ENCODE measurements around the gene DPH7.
"Not testable (repeated sequence)": the region's sequence is repeated elsewhere in the genome, so short reads cannot be mapped to it uniquely, and the experiment has no call there.

Gene DPH7

GRCh38 chr9:137551264-137552021, 27.3 kb downstream of the DPH7 start, which contains the start of gene MRPL41:
MRPL41 (plus strand) TSS chr9:137551879; CDS start chr9:137552082, 203 bp downstream.
- FAIRE-seq = peak; percentile 82
- peak; percentile 85 for DNase-seq (ENCODE audit: insufficient read length, low spot score)

- not testable (repeated sequence) for DNase-seq (ENCODE audit: insufficient read length, low spot score); FAIRE-seq
Measured at GRCh38 chr9:137550958-137551263, 27.8 kb downstream of the DPH7 start.

GRCh38 chr9:137550231-137550621, 28.5 kb downstream of the DPH7 start, which contains the start of gene PNPLA7:
PNPLA7 (minus strand) TSS chr9:137550402; CDS start chr9:137550197, 205 bp downstream.
- peak; percentile 68 for DNase-seq (ENCODE audit: insufficient read length, low spot score)
- no peak for FAIRE-seq

- DNase-seq (ENCODE audit: insufficient read length, low spot score) (no peak), FAIRE-seq (no peak)
Measured at GRCh38 chr9:137547687-137548543, 30.8 kb downstream of the DPH7 start.

GRCh38 chr9:137545123-137545522, 33.6 kb downstream of the DPH7 start:
- DNase-seq (ENCODE audit: insufficient read length, low spot score) = no peak
- FAIRE-seq = no peak

DNA sequence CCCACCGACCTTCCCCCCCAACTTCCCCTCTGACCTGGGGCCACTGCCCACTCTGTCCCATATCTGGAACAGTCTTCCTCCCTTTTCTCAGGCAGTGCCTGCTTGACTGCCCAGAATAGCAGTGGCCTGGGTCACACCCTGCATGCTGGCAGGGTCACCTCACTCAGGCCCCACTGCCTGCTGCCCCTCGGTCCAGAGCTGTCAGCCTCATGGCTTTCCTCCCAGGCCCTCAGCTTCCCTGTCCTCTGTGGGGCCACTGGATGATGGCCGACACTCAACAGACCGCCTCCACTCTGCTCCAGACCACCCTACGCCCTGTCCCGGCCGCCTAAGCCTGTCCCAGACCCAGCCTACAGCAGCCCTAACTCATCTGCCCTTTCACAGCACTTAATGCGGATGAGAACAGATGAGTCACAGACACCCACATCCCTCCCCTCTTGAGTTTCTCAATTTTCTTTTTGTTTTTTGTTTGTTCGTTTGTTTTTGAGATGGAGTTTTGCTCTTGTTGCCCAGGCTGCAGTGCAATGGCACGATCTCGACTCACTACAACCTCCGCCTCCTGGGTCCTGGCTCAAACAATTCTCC, 34.5 kb downstream of the DPH7 start:
- FAIRE-seq (no peak), DNase-seq (ENCODE audit: insufficient read length, low spot score) (no peak)

- DNase-seq (ENCODE audit: insufficient read length, low spot score) (no peak), FAIRE-seq (no peak)
Measured at GRCh38 chr9:137543237-137543963, 35.3 kb downstream of the DPH7 start.

DNA sequence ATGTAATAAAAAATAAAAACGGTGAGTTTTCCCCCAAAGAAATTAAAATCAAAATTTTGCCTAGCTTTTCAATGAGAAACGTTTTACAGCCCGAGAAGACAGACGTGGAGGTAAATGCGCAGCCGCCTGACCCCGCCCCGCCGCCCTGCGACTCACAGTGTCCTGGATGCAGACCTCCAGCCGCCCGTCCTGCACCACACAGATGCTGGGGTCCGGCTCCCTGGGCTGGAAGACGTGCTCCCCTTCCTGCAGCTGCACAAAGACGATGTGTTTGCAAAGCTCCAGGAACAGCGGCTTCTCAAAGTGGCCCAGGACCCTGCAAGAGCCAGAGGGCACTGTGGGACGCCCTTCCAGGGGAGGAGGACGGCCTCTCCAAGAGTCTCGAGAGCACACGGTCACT, 36.2 kb downstream of the DPH7 start:
- no peak for FAIRE-seq
- DNase-seq (ENCODE audit: insufficient read length, low spot score) = no peak

DNA sequence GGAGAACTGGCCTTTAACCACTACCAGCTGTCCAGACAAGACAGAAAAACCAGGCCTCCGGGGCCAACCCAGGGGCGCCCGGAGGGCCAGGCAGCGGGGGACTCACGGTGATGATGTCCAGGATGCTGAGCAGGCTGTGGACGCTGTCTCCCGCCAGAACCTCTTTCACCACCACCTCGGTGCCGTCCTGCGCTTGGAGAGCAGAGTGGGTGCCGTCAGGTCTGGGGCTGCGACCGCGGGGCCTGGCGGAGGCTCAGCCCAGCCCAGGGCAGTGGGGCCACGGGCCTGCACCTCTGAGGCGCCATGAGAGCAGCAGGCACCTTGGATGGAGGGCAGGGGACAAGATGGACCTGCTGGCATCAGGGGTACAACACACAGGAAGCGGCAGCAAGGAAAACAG, 38.2 kb downstream of the DPH7 start:
- no peak for FAIRE-seq
- no peak for DNase-seq (ENCODE audit: insufficient read length, low spot score)

DNA sequence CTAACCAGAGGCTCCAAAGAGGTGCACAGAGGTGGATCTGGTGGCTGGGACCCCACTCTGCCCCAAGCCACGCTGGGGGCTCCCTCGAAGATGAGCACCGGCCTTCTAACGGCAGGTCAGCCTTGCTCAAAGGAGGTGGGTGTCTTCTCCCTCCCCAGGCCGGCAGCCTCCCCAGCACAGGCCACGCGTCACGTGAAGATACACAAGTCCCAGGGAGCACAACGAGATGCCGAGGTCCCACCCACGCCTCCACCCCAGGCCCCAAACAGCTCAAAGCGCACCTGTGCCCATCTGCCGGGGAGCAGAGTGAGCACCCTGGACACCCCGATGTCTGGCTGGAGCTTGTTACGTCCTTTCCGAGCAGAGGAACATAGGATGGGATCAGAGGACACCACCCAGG, 40.7 kb downstream of the DPH7 start:
- FAIRE-seq = no peak
- no peak for DNase-seq (ENCODE audit: insufficient read length, low spot score)

DNA sequence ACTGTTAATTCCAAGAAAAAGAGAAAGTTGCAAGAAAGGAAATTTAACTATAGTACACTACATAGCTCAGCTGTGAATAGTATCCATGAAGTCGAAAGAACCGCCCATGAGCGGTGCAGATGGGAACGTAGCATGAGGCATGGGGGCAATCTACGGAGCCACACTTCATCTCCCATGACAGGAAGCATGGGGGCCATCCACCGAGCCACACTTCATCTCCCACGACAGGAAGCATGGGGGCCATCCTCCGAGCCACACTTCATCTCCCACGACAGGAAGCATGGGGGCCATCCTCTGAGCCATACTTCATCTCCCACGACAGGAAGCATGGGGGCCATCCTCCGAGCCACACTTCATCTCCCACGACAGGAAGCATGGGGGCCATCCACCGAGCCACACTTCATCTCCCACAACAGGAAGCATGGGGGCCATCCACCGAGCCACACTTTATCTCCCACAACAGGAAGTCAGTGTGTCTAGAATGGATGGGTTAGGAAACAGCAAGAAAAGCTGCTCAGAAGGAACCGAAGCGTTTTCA, 42.1 kb downstream of the DPH7 start:
- FAIRE-seq; DNase-seq (ENCODE audit: insufficient read length, low spot score): not testable (repeated sequence)

DNA sequence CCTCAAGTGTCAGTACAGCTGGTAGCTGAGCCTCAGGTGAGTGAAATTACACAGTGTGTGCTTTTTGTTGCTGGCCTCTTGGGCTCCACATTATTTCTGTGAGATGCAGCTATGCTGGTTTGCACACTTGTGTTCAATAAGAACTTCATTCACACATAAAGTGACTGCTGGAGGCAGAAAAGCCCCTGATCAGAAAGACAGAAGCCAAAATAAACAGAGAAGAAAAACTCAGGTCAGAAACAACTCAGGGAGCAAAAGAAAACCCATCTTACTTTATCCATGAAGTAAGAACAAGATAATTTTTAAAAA, 43.7 kb downstream of the DPH7 start:
- no peak for DNase-seq (ENCODE audit: insufficient read length, low spot score)
- FAIRE-seq = no peak

- DNase-seq (ENCODE audit: insufficient read length, low spot score) = peak; percentile 63
- no peak for FAIRE-seq
Measured at GRCh38 chr9:137534256-137535119, 44.2 kb downstream of the DPH7 start.

DNA sequence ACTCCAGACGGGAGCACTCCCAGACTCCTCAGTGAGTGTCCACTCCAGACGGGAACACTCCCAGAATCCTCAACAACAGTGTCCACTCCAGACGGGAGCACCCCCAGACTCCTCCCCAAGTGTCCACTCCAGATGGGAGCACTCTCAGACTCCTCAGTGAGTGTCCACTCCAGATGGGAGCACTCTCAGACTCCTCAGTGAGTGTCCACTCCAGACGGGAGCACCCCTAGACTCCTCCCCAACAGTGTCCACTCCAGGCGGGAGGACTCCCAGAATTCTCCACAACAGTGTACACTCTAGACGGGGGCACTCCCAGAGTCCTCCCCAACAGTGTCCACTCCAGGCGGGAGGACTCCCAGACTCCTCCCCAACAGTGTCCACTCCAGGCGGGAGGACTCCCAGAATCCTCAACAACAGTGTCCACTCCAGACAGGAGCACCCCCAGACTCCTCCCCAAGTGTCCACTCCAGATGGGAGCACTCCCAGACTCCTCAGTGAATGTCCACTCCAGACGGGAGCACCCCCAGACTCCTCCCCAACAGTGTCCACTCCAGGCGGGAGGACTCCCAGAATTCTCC, 45.7 kb downstream of the DPH7 start:
- not testable (repeated sequence) for DNase-seq (ENCODE audit: insufficient read length, low spot score); FAIRE-seq

GRCh38 chr9:137531099-137531765, 47.5 kb downstream of the DPH7 start:
- FAIRE-seq (no peak), DNase-seq (ENCODE audit: insufficient read length, low spot score) (no peak)

DNA sequence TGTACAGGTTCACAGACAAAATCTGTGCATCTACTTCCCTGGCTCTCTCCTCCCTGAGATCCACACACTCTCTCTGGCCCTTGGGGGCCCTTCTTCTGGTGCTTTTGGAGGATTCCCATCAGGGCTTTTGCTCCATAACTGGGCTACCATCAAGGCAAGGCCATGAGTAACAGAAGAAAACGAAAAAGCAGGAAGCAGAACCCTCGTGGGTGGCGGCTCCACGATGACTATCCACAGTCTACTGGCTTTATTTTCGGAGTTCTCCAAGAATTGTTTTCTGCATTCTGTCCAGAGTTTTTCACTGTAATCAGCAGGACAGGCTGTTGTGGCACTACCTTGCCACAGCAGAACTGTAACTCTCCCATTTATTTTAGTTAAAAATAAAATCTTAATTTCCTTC, 48.4 kb downstream of the DPH7 start:
- FAIRE-seq (no peak), DNase-seq (ENCODE audit: insufficient read length, low spot score) (no peak)

DNA sequence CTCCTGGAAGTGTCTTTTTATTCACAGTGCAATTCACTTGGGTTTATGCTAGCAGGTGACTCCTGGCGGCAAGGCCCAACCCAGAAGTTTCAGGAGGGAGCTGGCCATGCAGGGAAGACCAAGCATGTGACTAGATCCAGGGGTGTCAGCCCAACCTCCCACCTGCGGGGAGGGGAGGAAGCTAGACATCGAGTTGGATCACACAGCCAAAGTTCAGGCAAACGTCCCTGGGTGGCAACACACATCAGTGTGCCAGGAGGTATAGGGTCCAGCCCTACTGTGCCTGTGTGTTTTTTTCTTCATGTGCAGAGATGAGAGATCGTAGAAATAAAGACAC, 53.8 kb downstream of the DPH7 start:
- FAIRE-seq (no peak), DNase-seq (ENCODE audit: insufficient read length, low spot score) (no peak)

DNA sequence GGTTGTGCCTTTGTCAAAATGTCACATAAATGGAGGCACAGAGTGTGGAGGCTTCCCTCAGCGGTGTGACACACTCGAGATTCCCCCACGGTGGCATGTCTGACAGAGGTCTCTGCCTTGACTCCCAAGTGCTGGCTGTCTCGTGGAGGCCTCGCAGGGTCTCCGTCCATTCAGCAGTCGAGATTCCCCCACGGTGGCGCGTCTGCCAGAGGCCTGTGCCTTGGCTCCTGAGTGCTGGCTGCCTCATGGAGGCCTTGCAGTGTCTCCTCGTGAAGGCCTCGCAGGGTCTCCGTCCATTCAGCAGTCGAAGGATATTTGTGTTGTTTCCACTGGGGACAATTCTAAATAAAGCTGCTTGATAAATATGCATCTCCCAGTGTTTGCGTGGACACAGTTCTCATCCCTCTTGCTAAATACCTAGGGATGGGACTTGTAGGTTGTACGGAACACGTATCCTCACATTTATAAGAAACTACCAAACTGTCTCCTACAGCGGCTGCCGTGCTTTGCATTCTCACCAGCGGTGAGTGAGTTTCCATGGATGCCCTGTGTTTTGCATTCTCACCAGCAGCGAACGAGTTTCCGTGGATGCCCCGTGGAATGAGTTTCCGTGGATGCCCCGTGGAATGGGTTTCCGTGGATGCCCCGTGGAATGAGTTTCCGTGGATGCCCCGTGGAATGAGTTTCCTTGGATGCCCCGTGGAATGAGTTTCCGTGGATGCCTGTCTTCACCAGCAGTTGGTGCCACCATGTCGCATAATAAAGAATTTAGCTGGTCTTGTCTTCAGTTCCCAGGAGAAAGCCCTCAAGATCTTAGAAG, 54.4 kb downstream of the DPH7 start:
- DNase-seq (ENCODE audit: insufficient read length, low spot score) (no peak), FAIRE-seq (no peak)
